GM12878 (cell line): Measurements from ENCODE around the gene KCNS1. TPM values are rescaled to one million over a fixed set of nuclear protein-coding genes. Genes with fewer than 3 reads are reported as not detected.

Experiments
- ATAC-seq: fragments of 200-7000 bp; cut with Tn5 transposase; 3 replicates; pipeline ENCODE4 v1.9.1; 2020; ENCODE audit warnings: mild to moderate bottlenecking, moderate library complexity
- BruUV-seq: library from RNA; stranded (reverse); fragments of 400-500 nt; replicated peaks from 2 replicates; lab custom pipeline; 2021; lab: Mats Ljungman, UMichigan
- CTCF ChIA-PET: fragments of 300-600 bp; sonication (Branson Sonifier 250); formaldehyde crosslinking; extraction: SDS; loops from one replicate; lab custom pipeline; 2021; ENCODE audit warnings: inconsistent platforms; lab: Yijun Ruan, JAX
- POLR2A ChIA-PET: fragments of 350-600 bp; formaldehyde crosslinking; extraction: SDS; loops from one replicate; lab custom pipeline; 2021; ENCODE audit warnings: inconsistent platforms; lab: Charles Lee
- RAD21 ChIA-PET: fragments of 300-600 bp; sonication (Branson Sonifier 250); formaldehyde crosslinking; loops from one replicate; lab custom pipeline; 2023; ENCODE audit warnings: antibody characterized with exemption; ENCODE audit not compliant: unreplicated experiment; lab: Charles Lee
- SMC1A ChIA-PET: fragments of 300-600 bp; sonication (Branson Sonifier 250); formaldehyde crosslinking; loops from one replicate; lab custom pipeline; 2023; ENCODE audit not compliant: unreplicated experiment, uncharacterized antibody; lab: Charles Lee
- DNase-seq: peaks from one replicate; pipeline ENCODE4 v3.0.0-alpha.2; 2011; ENCODE audit warnings: low read depth, low spot score
- FAIRE-seq: peaks from 3 replicates; lab custom pipeline; 2011; peaks lifted over from hg19 to GRCh38; lab: Jason Lieb, UNC
- H2AFZ ChIP-seq: 2 replicates; pipeline ENCODE4 v1.6.0; 2011; ENCODE audit warnings: low read depth, low read length, control low read depth; ENCODE audit not compliant: control insufficient read depth
- H3K27ac ChIP-seq: 2 replicates; pipeline ENCODE4 v1.5.1; 2011; ENCODE audit warnings: control low read depth; ENCODE audit not compliant: control insufficient read depth, insufficient read depth
- H3K27me3 ChIP-seq, 2 experiments: replicated peaks in 1 of 2; 2 replicates each; pipeline versions ENCODE4 v1.6.0 to v1.6.1; 2011; ENCODE audit warnings: low read length in 1 of 2; ENCODE audit not compliant: control insufficient read depth in 2 of 2, insufficient read depth in 2 of 2
- H3K36me3 ChIP-seq, 2 experiments: 2 replicates each; pipeline ENCODE4 v1.5.1; 2011; ENCODE audit warnings: low read length in 1 of 2; ENCODE audit not compliant: control insufficient read depth in 2 of 2, insufficient read depth in 2 of 2
- H3K4me1 ChIP-seq: 2 replicates; pipeline ENCODE4 v1.6.1; 2011; ENCODE audit warnings: mild to moderate bottlenecking, low read length, moderate library complexity, mixed read lengths; ENCODE audit not compliant: control insufficient read depth, insufficient read depth
- H3K4me2 ChIP-seq: 2 replicates; pipeline ENCODE4 v1.6.0; 2011; ENCODE audit warnings: control low read depth; ENCODE audit not compliant: control insufficient read depth, insufficient read depth
- H3K4me3 ChIP-seq: fragments of 200-600 bp; sonication (generic); 2 replicates; pipeline ENCODE4 v1.5.1; 2016
- H3K79me2 ChIP-seq: 2 replicates; pipeline ENCODE4 v1.6.0; 2011; ENCODE audit warnings: low read length; ENCODE audit not compliant: control insufficient read depth, insufficient read depth
- H3K9ac ChIP-seq: 2 replicates; pipeline ENCODE4 v1.8.0; 2011; ENCODE audit warnings: low read length, control low read depth, mixed read lengths; ENCODE audit not compliant: control insufficient read depth, insufficient read depth
- H3K9me3 ChIP-seq: replicated peaks from 3 replicates; pipeline ENCODE4 v1.5.1; 2011; ENCODE audit warnings: mild to moderate bottlenecking, low read length; ENCODE audit not compliant: control insufficient read depth, insufficient read depth
- H4K20me1 ChIP-seq: 2 replicates; pipeline ENCODE4 v1.6.0; 2011; ENCODE audit not compliant: control insufficient read depth, insufficient read depth
- ATF7 ChIP-seq: fragments of 450-650 bp; IDR thresholded peaks from 2 replicates; pipeline ENCODE4 v1.6.1; 2016; ENCODE audit warnings: low read depth, mild to moderate bottlenecking
- CBX3 ChIP-seq: fragments of 200-600 bp; sonication (generic); IDR thresholded peaks from 2 replicates; pipeline ENCODE4 v1.6.1; 2016; ENCODE audit warnings: low read depth, borderline replicate concordance
- GABPA ChIP-seq: IDR thresholded peaks from 2 replicates; pipeline ENCODE4 v1.6.1; 2014; ENCODE audit warnings: antibody characterized with exemption, low read depth, mild to moderate bottlenecking, inconsistent platforms
- IRF3 ChIP-seq: fragments of 450-650 bp; IDR thresholded peaks from 2 replicates; pipeline ENCODE4 v1.6.1; 2014; ENCODE audit warnings: mild to moderate bottlenecking
- IRF4 ChIP-seq: IDR thresholded peaks from 2 replicates; pipeline ENCODE4 v1.6.1; 2011; ENCODE audit warnings: low read depth, low read length
- IRF5 ChIP-seq: fragments of 450-650 bp; IDR thresholded peaks from 2 replicates; pipeline ENCODE4 v1.6.1; 2017; ENCODE audit warnings: borderline replicate concordance
- MTA3 ChIP-seq: IDR thresholded peaks from 2 replicates; pipeline ENCODE4 v1.6.1; 2012; ENCODE audit warnings: low read length, inconsistent platforms, borderline replicate concordance
- MXI1 ChIP-seq: fragments of 150-350 bp; IDR thresholded peaks from 2 replicates; pipeline ENCODE4 v1.6.1; 2011; ENCODE audit warnings: low read depth, mild to moderate bottlenecking, inconsistent platforms, low read length, improper control_type of control experiment
- NFIC ChIP-seq: IDR thresholded peaks from 2 replicates; pipeline ENCODE4 v1.6.1; 2012; ENCODE audit warnings: low read depth, mild to moderate bottlenecking, inconsistent platforms, low read length, moderate library complexity
- PAX8 ChIP-seq: fragments of 450-650 bp; IDR thresholded peaks from 2 replicates; pipeline ENCODE4 v1.6.1; 2017; ENCODE audit warnings: mild to moderate bottlenecking, moderate library complexity
- PKNOX1 ChIP-seq: fragments of 450-650 bp; IDR thresholded peaks from 2 replicates; pipeline ENCODE4 v1.6.1; 2016; ENCODE audit warnings: mild to moderate bottlenecking
- TBL1XR1 ChIP-seq: IDR thresholded peaks from 2 replicates; pipeline ENCODE4 v1.6.1; 2012; ENCODE audit warnings: low read depth, low read length, improper control_type of control experiment
- USF1 ChIP-seq: IDR thresholded peaks from 2 replicates; pipeline ENCODE4 v1.6.1; 2011; ENCODE audit warnings: borderline replicate concordance, low read depth, mild to moderate bottlenecking, moderate library complexity, mixed read lengths, low read length; ENCODE audit not compliant: insufficient read depth; ENCODE audit errors: extremely low read length
- USF2 ChIP-seq: IDR thresholded peaks from 2 replicates; pipeline ENCODE4 v1.6.1; 2011; ENCODE audit warnings: low read depth, low read length, improper control_type of control experiment, borderline replicate concordance
- ZBTB4 ChIP-seq: fragments of 450-650 bp; formaldehyde crosslinking; IDR thresholded peaks from 2 replicates; pipeline ENCODE4 v1.4.0; 2022; ENCODE audit warnings: mild to moderate bottlenecking, moderate library complexity
- WGBS: methylation state at CpG from one replicate; pipeline ENCODE4 v1.1.6; 2016; ENCODE audit warnings: low lambda C conversion rate; ENCODE audit not compliant: insufficient replicate concordance, insufficient coverage; ENCODE audit errors: missing lambda C conversion rate; 5-methylcytosine and 5-hydroxymethylcytosine counted together
- in situ Hi-C: fragments of 300-500 bp; cut with MboI; formaldehyde crosslinking; loops from 9 replicates; pipeline ENCODE4 v1.14.3; 2018; ENCODE audit warnings: mixed read lengths
- intact Hi-C: fragments of 100-400 bp; cut with micrococcal nuclease; formaldehyde crosslinking; loops from one replicate; pipeline ENCODE4 v1.14.2; 2022; ENCODE audit not compliant: unreplicated experiment
- polyA plus RNA-seq, 11 experiments: library from polyadenylated mRNA; depleted of rRNA in 4 of 11; unstranded in 6 of 11; stranded (reverse) in 5 of 11; fragments of >200 nt; fragmentation: Nextera tagmentation in 4 of 11; fragmentation: Illumina TruSeq in 1 of 11; extraction: Ambion mirVana in 4 of 11; extraction: Trizol in 1 of 11; gene quantifications; 1 replicate in 1 of 11; 2 replicates in 10 of 11; pipeline versions ENCODE4 v1.2.1 to v1.2.3, GENCODE V29; 2011 to 2016; ENCODE audit warnings: inconsistent platforms in 2 of 11, missing spikeins in 2 of 11, low read depth in 1 of 11
- total RNA-seq, 4 experiments: library from RNA; depleted of rRNA in 3 of 4; stranded (reverse); fragments of >200 nt in 3 of 4; fragmentation: Illumina TruSeq in 1 of 4; extraction: Trizol in 1 of 4; gene quantifications; 2 replicates each; pipeline versions ENCODE4 v1.2.1 to v1.2.3, GENCODE V29; 2013 to 2021

The KCNS1 gene
- total and polyA plus RNA-seq, 10 of the 15 experiments (the other 5 are each of a cell fraction or from before 2014, with no cell fraction given): not detected

- Histone ChIP-seq H3K4me2 (peak overlapping the region; percentile 65), H3K27ac (no peak overlapping the region), H2AFZ (no peak overlapping the region), H3K79me2 (peaks cover 22% of the 10 kb centered on the region), H3K9me3 (no peaks in the 10 kb centered on the region), H3K27me3 (no peaks in the 10 kb centered on the region), H3K4me1 (peaks cover 41% of the 10 kb centered on the region), H4K20me1 (no peaks in the 10 kb centered on the region; the same call in 1 of the 2 replicates), H3K36me3 (peaks cover 6 to 19% of the 10 kb centered on the region in 2 experiments), H3K9ac (no peak overlapping the region), H3K4me3 (no peak overlapping the region)
- 13% methylated on average over 4 of the region's 4 CpGs for WGBS
- ChIA-PET POLR2A (interaction anchor here (0.6 to 1.3 kb wide), 2 partner anchors 11 to 36 kb away, joined by 3 to 4 read pairs; no protein-coding TSS in a partner anchor), RAD21 (interaction anchor here (0.9 to 3.3 kb wide), 4 partner anchors 11 to 96 kb away, joined by 3 to 15 read pairs (median 4); partner anchors contain the start of gene TOMM34), CTCF (interaction anchor here (4.9 to 8.5 kb wide), 2 partner anchors 11 to 40 kb away, joined by 35 to 91 read pairs; no protein-coding TSS in a partner anchor), SMC1A (interaction anchor here (1.1 to 1.6 kb wide), 5 partner anchors 16 to 95 kb away, joined by 3 to 6 read pairs (median 4); partner anchors contain the start of gene TOMM34)
- FAIRE-seq: peak; percentile 64
- in situ Hi-C loops (no loop called here), intact Hi-C loops (no loop called here)
- no TSS peak for BruUV-seq
- ATAC-seq: peak; percentile 23
- DNase-seq: peak; percentile 40
- no peak for TF ChIP-seq GABPA
- no peak for TF ChIP-seq IRF3
- 0 out of 2 replicates have a peak, but pooled peaks have one; percentile 48 for TF ChIP-seq IRF4
- TF ChIP-seq PAX8: no peak
- peak; percentile 37; the same call in 1 of the 2 replicates for TF ChIP-seq TBL1XR1
- peak; percentile 35; the same call in 1 of the 2 replicates for TF ChIP-seq ATF7
- TF ChIP-seq MTA3: no peak
- no peak for TF ChIP-seq USF2
- TF ChIP-seq MXI1: no peak
- TF ChIP-seq NFIC: peak; percentile 75; the same call in 1 of the 2 replicates
- no peak for TF ChIP-seq USF1
- no peak for TF ChIP-seq PKNOX1
- no peak for TF ChIP-seq IRF5
- no peak for TF ChIP-seq ZBTB4 (CRISPR knock-in tag)
- no peak for TF ChIP-seq CBX3
These were observed 45.9 kb downstream of the KCNS1 start for GRCh38 chr20:45055056-45055455.
